DND-41 (cell line): ENCODE measurements around the gene SF3B3.

Experiments used
- ATAC-seq: fragments of 200-7000 bp; cut with Tn5 transposase; 3 replicates; pipeline ENCODE4 v1.9.1; 2021; ENCODE audit warnings: low read depth; ENCODE audit not compliant: insufficient read depth
- DNase-seq: peaks from one replicate; pipeline ENCODE4 v3.0.0-alpha.2; 2020
- H2AFZ ChIP-seq: 2 replicates; pipeline ENCODE4 v1.6.0; 2012; ENCODE audit warnings: low read depth, low read length
- H3K27ac ChIP-seq: 2 replicates; pipeline ENCODE4 v1.5.1; 2012; ENCODE audit warnings: low read length, inconsistent platforms
- H3K27me3 ChIP-seq: fragments of 200-600 bp; sonication (generic); 2 replicates; pipeline ENCODE4 v1.6.0; 2012; ENCODE audit warnings: low read length, mild to moderate bottlenecking, inconsistent platforms; ENCODE audit not compliant: insufficient read depth, poor library complexity
- H3K36me3 ChIP-seq: 2 replicates; pipeline ENCODE4 v1.5.1; 2012; ENCODE audit warnings: low read length, inconsistent platforms; ENCODE audit not compliant: insufficient read depth
- H3K4me1 ChIP-seq: 2 replicates; pipeline ENCODE4 v1.5.1; 2012; ENCODE audit warnings: mild to moderate bottlenecking, low read length; ENCODE audit not compliant: insufficient read depth
- H3K4me2 ChIP-seq: 2 replicates; pipeline ENCODE4 v1.6.0; 2012; ENCODE audit warnings: mild to moderate bottlenecking, moderate library complexity, low read length, inconsistent platforms; ENCODE audit not compliant: insufficient read depth
- H3K4me3 ChIP-seq, 2 experiments: fragments of 200-600 bp in 1 of 2; shearing (Covaris generic) in 1 of 2; 2 replicates each; pipeline ENCODE4 v1.5.1; 2012 to 2016; ENCODE audit warnings: inconsistent platforms in 2 of 2, low read length in 2 of 2, mild to moderate bottlenecking in 2 of 2, low read depth in 1 of 2, moderate library complexity in 1 of 2
- H3K79me2 ChIP-seq: 2 replicates; pipeline ENCODE4 v1.6.0; 2012; ENCODE audit warnings: low read length, inconsistent platforms; ENCODE audit not compliant: insufficient read depth
- H3K9ac ChIP-seq: 2 replicates; pipeline ENCODE4 v1.6.0; 2012; ENCODE audit warnings: low read depth, mild to moderate bottlenecking, inconsistent platforms, low read length, moderate library complexity
- H3K9me3 ChIP-seq: 2 replicates; pipeline ENCODE4 v1.5.1; 2012; ENCODE audit warnings: low read length, moderate library complexity, mild to moderate bottlenecking, inconsistent platforms; ENCODE audit not compliant: insufficient read depth, severe bottlenecking
- H4K20me1 ChIP-seq: 2 replicates; pipeline ENCODE4 v1.6.0; 2012; ENCODE audit warnings: low read length; ENCODE audit not compliant: insufficient read depth
- CTCF ChIP-seq: IDR thresholded peaks from 2 replicates; pipeline ENCODE4 v1.5.1; 2012; ENCODE audit warnings: borderline replicate concordance, low read length, moderate library complexity, mild to moderate bottlenecking; ENCODE audit not compliant: poor library complexity, severe bottlenecking; ENCODE audit errors: extremely low read depth
- EZH2 ChIP-seq: IDR thresholded peaks from 3 replicates; pipeline ENCODE4 v1.6.1; 2012; ENCODE audit warnings: borderline replicate concordance, low read depth, mild to moderate bottlenecking, moderate library complexity, low read length, inconsistent platforms; ENCODE audit not compliant: severe bottlenecking

SF3B3 gene

DNA sequence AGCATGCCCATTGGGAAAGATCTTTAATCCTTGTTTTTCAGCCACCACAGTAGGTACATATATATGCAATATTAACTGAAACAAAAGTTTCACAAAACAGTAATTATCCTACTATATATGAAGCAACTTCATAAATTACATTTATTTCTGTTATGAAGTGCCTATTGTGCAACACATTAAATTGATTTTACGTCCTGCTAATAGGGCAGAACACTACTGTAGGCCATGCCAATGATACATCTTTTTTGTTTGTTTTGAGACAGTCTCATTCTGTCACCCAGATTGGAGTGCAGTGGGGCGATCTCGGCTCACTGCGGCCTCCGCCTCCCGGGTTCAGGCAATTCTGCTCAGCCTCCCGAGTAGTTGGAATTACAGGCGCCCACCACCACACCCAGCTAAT lies 29.1 kb downstream of the SF3B3 start:
- H3K36me3 ChIP-seq: peaks cover 98% of the 10 kb centered on the region

DNA sequence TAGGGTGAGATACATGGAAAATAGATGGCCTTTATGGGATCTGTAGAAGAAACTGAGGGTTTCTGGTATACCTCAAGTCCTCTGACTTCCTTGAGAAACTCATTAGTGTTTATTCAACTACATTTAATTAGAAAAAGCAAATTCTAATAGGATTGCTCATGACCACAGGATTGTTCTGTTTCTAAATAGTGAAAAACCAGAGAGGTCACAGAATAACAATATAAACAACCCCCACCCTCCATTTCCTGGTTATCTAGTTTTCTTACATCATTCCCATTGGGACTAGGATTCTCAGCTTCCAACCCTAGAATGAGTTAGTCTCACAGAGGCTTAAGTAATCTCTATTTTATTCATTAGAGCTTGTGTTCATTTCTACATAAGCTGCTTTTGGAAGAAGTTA lies 30.0 kb downstream of the SF3B3 start:
- TF ChIP-seq EZH2 (no peak), CTCF (no peak)
- no peak overlapping the region for H3K27ac ChIP-seq
- H3K9me3 ChIP-seq: no peaks in the 10 kb centered on the region
- peaks cover 70% of the 10 kb centered on the region for H4K20me1 ChIP-seq
- ATAC-seq (no peak), DNase-seq (no peak)
- no peak overlapping the region for H2AFZ ChIP-seq
- H3K4me1 ChIP-seq: no peaks in the 10 kb centered on the region
- H3K27me3 ChIP-seq: no peaks in the 10 kb centered on the region
- H3K4me3 ChIP-seq: no peak overlapping the region
- H3K4me2 ChIP-seq: no peak overlapping the region
- H3K79me2 ChIP-seq: peaks cover 85% of the 10 kb centered on the region
- no peak overlapping the region for H3K9ac ChIP-seq
- peaks cover 98% of the 10 kb centered on the region for H3K36me3 ChIP-seq

More for the DNA sequence above, 29.1 kb downstream of the SF3B3 start:
- Histone ChIP-seq H3K9me3 (no peaks in the 10 kb centered on the region), H3K27ac (no peak overlapping the region), H4K20me1 (peaks cover 80% of the 10 kb centered on the region), H3K4me1 (no peaks in the 10 kb centered on the region), H3K79me2 (peaks cover 87% of the 10 kb centered on the region), H2AFZ (no peak overlapping the region), H3K9ac (no peak overlapping the region), H3K4me3 (no peak overlapping the region), H3K27me3 (no peaks in the 10 kb centered on the region), H3K4me2 (no peak overlapping the region)
- no peak for DNase-seq
- ATAC-seq: no peak
- TF ChIP-seq CTCF (no peak), EZH2 (no peak)

DNA sequence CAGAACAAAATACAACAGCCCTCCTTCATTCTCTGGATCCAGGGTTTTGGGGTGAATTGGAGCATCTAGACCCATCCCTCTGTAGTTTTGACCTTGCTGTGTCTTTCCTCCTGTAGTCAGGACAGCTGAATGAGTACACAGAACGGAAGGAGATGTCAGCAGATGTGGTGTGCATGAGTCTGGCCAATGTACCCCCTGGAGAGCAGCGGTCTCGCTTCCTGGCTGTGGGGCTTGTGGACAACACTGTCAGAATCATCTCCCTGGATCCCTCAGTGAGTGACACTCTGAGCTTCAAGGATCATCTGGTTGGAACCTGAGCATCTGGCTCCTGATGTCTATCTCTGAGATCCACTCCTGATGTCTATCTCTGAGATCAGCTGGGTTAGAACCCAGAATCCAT lies 32.4 kb downstream of the SF3B3 start:
- H3K4me3 ChIP-seq: no peak overlapping the region
- peaks cover 98% of the 10 kb centered on the region for H3K36me3 ChIP-seq
- no peak overlapping the region for H3K4me2 ChIP-seq
- no peaks in the 10 kb centered on the region for H3K4me1 ChIP-seq
- H3K9ac ChIP-seq: no peak overlapping the region
- H3K27me3 ChIP-seq: no peaks in the 10 kb centered on the region
- DNase-seq: no peak
- no peak for ATAC-seq
- peaks cover 57% of the 10 kb centered on the region for H4K20me1 ChIP-seq
- no peaks in the 10 kb centered on the region for H3K9me3 ChIP-seq
- H3K27ac ChIP-seq: no peak overlapping the region
- H3K79me2 ChIP-seq: peaks cover 76% of the 10 kb centered on the region
- H2AFZ ChIP-seq: no peak overlapping the region
- TF ChIP-seq EZH2: no peak
- no peak for TF ChIP-seq CTCF

DNA sequence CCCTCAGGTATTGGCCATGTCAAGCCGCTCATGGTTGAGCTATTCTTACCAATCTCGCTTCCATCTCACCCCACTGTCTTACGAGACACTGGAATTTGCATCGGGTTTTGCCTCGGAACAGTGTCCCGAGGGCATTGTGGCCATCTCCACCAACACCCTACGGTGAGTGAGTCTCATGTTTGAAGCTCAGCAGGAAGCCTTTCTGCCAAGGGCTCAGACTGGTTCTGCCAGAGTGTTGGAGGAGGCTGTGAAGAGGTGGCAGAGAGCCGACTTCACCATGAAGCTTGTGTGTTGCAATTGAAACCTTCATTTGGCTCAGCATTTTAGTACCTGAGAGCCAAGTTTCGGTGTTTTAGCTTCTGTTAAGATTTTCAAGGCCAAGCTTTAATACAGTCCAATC lies 38.0 kb downstream of the SF3B3 start:
- no peak overlapping the region for H3K27ac ChIP-seq
- H3K79me2 ChIP-seq: peaks cover 61% of the 10 kb centered on the region
- no peak overlapping the region for H2AFZ ChIP-seq
- H3K4me2 ChIP-seq: no peak overlapping the region
- ATAC-seq (no peak), DNase-seq (no peak)
- H3K9me3 ChIP-seq: no peaks in the 10 kb centered on the region
- no peak overlapping the region for H3K9ac ChIP-seq
- H3K36me3 ChIP-seq: peaks cover 100% of the 10 kb centered on the region
- peaks cover 45% of the 10 kb centered on the region for H4K20me1 ChIP-seq
- H3K4me3 ChIP-seq: no peak overlapping the region
- TF ChIP-seq CTCF: no peak
- TF ChIP-seq EZH2: no peak
- no peaks in the 10 kb centered on the region for H3K4me1 ChIP-seq
- H3K27me3 ChIP-seq: no peaks in the 10 kb centered on the region
